ENCODE results near the gene SPEG. TPM values are rescaled to one million over a fixed set of nuclear protein-coding genes. Genes with fewer than 3 reads are reported as not detected.
A peak's percentile ranks its signal among the peaks of the same experiment; 100 is the strongest.

SPEG gene
- total and polyA plus RNA-seq, 2 of the 8 experiments (the other 6 are each of a cell fraction or from before 2014, with no cell fraction given) = 19.9 to 32.0 TPM

GRCh38 chr2:219500135-219500534 is 65.5 kb downstream of the SPEG start (continued):
- TF ChIP-seq RAD21 (IDR thresholded peaks at IDR 0.05 in 1 of 2, conservative IDR thresholded peaks at IDR 0.05 in 1 of 2; ENCODE audit: low read depth in 2 of 2, low read length in 2 of 2) = peak; percentile 24 to 43; a peak in 3 of 4 replicates
- TF ChIP-seq CTBP2 (IDR thresholded peaks at IDR 0.05; ENCODE audit: borderline replicate concordance, insufficient read depth, insufficient read length, low read length) = no peak
